DND-41 (cell line): ENCODE measurements around the gene SERPINH1.

Experiments
- EZH2 ChIP-seq: IDR thresholded peaks from 3 replicates; pipeline ENCODE4 v1.6.1; 2012; ENCODE audit warnings: borderline replicate concordance, low read depth, mild to moderate bottlenecking, moderate library complexity, low read length, inconsistent platforms; ENCODE audit not compliant: severe bottlenecking
- TF ChIP-seq, protein P1 (sequence below): IDR thresholded peaks from 2 replicates; pipeline ENCODE4 v1.5.1; 2012; ENCODE audit warnings: borderline replicate concordance, low read length, moderate library complexity, mild to moderate bottlenecking; ENCODE audit not compliant: poor library complexity, severe bottlenecking; ENCODE audit errors: extremely low read depth

DNA sequence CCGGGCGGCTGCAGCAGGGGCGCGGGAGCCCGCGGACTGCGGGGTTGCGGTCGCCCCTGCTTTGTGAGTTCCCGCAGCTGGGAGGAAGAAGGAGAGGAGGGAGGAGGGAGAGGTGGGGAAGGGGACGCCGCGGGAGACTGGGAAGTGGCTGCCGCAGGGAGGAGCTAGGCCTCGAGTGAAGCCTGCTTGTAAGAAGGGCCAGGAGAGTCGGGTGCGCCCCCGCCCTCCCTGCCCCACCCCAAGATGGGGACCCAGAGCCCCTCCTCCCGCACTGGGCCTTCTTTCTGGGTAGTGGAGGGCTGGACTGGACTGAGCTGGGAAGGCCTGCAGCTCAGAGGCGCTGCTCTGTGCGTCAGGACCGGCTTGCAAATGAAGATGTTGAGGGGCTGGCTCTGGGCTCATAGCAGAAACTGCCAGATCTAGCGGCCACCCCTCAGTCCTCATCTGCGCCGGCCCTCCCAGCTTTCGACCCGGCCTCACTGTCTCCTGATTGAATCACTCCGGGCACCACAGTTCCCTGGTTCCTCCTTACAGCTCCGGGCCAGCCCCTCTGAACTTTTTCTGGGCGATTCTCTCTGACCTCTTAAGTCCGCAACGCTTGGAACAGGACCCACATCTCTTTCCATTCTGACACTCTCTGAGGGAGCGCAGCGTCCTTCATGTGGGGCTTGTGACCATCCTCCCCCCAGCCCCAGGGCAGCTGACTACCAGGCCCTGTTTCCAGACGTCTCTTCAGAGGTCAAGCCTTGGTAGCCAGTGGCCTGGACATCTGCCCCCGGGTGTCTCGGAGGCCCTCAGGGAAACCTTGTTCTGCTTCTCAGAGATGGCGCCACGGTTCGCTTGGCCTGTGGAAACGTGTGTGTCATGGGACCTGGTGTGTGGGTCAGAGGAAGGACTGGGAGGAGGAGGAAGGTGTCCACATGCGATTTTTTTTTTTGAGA is 21.9 kb downstream of the SERPINH1 start:
- TF ChIP-seq, protein P1, sequence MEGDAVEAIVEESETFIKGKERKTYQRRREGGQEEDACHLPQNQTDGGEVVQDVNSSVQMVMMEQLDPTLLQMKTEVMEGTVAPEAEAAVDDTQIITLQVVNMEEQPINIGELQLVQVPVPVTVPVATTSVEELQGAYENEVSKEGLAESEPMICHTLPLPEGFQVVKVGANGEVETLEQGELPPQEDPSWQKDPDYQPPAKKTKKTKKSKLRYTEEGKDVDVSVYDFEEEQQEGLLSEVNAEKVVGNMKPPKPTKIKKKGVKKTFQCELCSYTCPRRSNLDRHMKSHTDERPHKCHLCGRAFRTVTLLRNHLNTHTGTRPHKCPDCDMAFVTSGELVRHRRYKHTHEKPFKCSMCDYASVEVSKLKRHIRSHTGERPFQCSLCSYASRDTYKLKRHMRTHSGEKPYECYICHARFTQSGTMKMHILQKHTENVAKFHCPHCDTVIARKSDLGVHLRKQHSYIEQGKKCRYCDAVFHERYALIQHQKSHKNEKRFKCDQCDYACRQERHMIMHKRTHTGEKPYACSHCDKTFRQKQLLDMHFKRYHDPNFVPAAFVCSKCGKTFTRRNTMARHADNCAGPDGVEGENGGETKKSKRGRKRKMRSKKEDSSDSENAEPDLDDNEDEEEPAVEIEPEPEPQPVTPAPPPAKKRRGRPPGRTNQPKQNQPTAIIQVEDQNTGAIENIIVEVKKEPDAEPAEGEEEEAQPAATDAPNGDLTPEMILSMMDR: no peak
- TF ChIP-seq EZH2: no peak
